OCI-M2 (cell line): ENCODE results near the gene INO80C.

Experiments used
- DNase-seq: peaks from one replicate; lab custom pipeline; 2025; ENCODE audit not compliant: unreplicated experiment; lab: John Stamatoyannopoulos, UW

The INO80C gene

GRCh38 chr18:35497370-35498197 is at the start of gene INO80C:
Gene INO80C, minus strand, starts transcription at chr18:35497960. Its CDS starts 86 bp downstream, at chr18:35497874.
- peak; percentile 90 for DNase-seq

GRCh38 chr18:35547008-35547605 is 49.3 kb upstream of the INO80C start:
- no peak for DNase-seq

- no peak for DNase-seq
Observed at GRCh38 chr18:35542356-35542755, 44.6 kb upstream of the INO80C start.

- DNase-seq = no peak
Observed at GRCh38 chr18:35535297-35535696, 37.5 kb upstream of the INO80C start.

- no peak for DNase-seq
Observed at GRCh38 chr18:35533916-35534405, 36.2 kb upstream of the INO80C start.

GRCh38 chr18:35528749-35529274 is 31.1 kb upstream of the INO80C start:
- no peak for DNase-seq

GRCh38 chr18:35526495-35527059 is 28.8 kb upstream of the INO80C start:
- no peak for DNase-seq

- DNase-seq = no peak
Observed at GRCh38 chr18:35525795-35526494, 28.2 kb upstream of the INO80C start.

GRCh38 chr18:35524226-35524625 is 26.5 kb upstream of the INO80C start:
- no peak for DNase-seq

- DNase-seq = no peak
Observed at GRCh38 chr18:35522130-35522959, 24.6 kb upstream of the INO80C start.

GRCh38 chr18:35521133-35521532 is 23.4 kb upstream of the INO80C start:
- no peak for DNase-seq

GRCh38 chr18:35519148-35519899 is 21.6 kb upstream of the INO80C start:
- DNase-seq = no peak

GRCh38 chr18:35517715-35518114 is 20.0 kb upstream of the INO80C start:
- no peak for DNase-seq

- no peak for DNase-seq
Observed at GRCh38 chr18:35516789-35517188, 19.0 kb upstream of the INO80C start.

GRCh38 chr18:35516351-35516750 is 18.6 kb upstream of the INO80C start:
- DNase-seq = no peak

GRCh38 chr18:35515460-35516130 is 17.8 kb upstream of the INO80C start:
- DNase-seq = no peak

- no peak for DNase-seq
Observed at GRCh38 chr18:35514752-35515459, 17.1 kb upstream of the INO80C start.

- DNase-seq = no peak
Observed at GRCh38 chr18:35514283-35514682, 16.5 kb upstream of the INO80C start.
